ENCODE results near the gene MRPS17.

The MRPS17 gene

GRCh38 chr7:55973747-55974250 is 22.1 kb downstream of the MRPS17 start:
- DNase-seq, result no peak

GRCh38 chr7:55975988-55976633 is 24.4 kb downstream of the MRPS17 start:
- DNase-seq, result no peak

- peak; percentile 48 for DNase-seq
These were observed 26.2 kb downstream of the MRPS17 start for GRCh38 chr7:55977831-55978230.

GRCh38 chr7:55980266-55980665 is 28.6 kb downstream of the MRPS17 start:
- DNase-seq, result no peak

GRCh38 chr7:55983537-55983936 is 31.9 kb downstream of the MRPS17 start:
- no peak for DNase-seq

GRCh38 chr7:55992346-55992745 is 40.7 kb downstream of the MRPS17 start:
- no peak for DNase-seq

- DNase-seq, result no peak
These were observed 45.3 kb downstream of the MRPS17 start for GRCh38 chr7:55996856-55997500.

GRCh38 chr7:56003749-56004148 is 52.1 kb downstream of the MRPS17 start:
- DNase-seq, result no peak
